ENCODE results near the gene PLEKHG4B.
"Not testable (repeated sequence)": the region's sequence is repeated elsewhere in the genome, so short reads cannot be mapped to it uniquely, and the experiment has no call there.

Gene PLEKHG4B

DNA sequence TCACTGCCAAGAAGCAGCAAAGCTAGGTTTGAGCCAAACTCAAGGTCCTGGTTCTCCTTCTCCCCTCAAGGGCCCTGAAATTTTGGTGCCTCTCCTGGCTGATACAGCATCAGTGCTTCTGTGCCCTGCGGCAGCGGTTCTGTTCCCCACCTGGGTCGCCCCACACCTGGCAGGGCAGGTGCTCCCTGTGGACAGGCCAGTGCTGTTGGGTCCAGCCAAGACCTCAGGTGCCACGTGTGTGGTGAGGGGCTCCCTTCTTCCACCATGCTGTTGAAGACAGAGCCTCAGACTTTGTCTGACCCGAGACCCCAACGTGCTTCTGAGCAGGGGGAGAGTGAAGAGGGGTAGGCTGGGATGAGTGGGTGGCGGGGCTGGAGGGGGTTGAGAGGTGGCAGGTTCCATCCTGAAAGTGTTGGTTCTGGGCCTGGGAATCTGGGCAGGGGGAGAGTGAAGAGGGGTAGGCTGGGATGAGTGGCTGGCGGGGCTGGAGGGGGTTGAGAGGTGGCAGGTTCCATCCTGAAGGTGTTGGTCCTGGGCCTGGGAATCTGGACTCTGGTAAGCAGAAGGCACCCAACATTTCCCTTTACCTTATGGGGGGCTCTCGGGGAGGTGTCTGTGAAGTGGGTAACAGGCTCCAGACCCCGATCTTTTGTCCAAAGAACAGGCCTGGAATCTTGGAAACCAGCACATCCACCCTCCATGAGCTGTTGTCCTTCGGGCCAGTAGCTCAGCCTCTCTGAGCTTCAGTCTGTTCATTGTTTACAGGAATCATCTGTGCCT, 2.3 kb downstream of the PLEKHG4B start:
- no peak overlapping the region for H3K27ac ChIP-seq
- no peak for TF ChIP-seq ZFX (IDR thresholded peaks at IDR 0.05)
- TF ChIP-seq, protein P1, sequence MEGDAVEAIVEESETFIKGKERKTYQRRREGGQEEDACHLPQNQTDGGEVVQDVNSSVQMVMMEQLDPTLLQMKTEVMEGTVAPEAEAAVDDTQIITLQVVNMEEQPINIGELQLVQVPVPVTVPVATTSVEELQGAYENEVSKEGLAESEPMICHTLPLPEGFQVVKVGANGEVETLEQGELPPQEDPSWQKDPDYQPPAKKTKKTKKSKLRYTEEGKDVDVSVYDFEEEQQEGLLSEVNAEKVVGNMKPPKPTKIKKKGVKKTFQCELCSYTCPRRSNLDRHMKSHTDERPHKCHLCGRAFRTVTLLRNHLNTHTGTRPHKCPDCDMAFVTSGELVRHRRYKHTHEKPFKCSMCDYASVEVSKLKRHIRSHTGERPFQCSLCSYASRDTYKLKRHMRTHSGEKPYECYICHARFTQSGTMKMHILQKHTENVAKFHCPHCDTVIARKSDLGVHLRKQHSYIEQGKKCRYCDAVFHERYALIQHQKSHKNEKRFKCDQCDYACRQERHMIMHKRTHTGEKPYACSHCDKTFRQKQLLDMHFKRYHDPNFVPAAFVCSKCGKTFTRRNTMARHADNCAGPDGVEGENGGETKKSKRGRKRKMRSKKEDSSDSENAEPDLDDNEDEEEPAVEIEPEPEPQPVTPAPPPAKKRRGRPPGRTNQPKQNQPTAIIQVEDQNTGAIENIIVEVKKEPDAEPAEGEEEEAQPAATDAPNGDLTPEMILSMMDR (conservative IDR thresholded peaks at IDR 0.05) = no peak

DNA sequence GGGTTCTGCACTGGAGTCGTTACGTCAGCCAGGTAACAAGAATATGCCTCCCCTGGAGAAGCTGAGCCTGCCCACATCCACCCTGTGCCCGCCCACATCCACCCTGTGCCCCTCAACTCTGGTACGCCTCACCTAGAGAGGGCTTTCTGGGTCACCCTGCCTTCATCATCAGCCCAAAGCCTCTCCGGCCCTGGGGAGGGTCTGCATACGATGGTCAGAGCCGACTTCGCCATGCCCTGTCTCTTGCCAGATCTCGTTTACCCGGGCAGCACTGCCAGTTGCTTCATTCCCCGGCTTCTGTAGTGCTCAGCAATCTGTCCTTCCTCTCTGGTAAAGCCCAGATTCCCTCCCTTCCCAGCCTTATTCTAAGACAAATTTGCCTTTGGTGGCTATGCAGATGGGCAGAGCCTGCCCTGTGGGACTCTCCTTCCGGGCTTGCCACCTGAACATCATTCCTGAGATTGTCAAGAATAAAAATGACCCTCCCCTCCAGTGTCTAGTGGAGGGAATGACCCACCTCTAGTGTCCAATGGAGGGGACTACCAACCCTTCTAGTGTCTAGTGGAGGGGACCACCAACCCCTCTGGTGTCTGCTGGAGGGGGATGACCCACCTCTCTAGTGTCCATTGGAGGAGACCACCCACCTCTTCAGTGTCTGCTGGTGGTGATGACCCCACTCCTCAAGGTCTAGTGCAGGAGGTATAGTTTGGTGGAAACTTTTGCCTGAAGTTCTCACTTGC, 3.4 kb downstream of the PLEKHG4B start:
- H3K27ac ChIP-seq = no peak overlapping the region
- no peak for TF ChIP-seq ZFX (IDR thresholded peaks at IDR 0.05)
- TF ChIP-seq, protein P1 (conservative IDR thresholded peaks at IDR 0.05) = no peak

DNA sequence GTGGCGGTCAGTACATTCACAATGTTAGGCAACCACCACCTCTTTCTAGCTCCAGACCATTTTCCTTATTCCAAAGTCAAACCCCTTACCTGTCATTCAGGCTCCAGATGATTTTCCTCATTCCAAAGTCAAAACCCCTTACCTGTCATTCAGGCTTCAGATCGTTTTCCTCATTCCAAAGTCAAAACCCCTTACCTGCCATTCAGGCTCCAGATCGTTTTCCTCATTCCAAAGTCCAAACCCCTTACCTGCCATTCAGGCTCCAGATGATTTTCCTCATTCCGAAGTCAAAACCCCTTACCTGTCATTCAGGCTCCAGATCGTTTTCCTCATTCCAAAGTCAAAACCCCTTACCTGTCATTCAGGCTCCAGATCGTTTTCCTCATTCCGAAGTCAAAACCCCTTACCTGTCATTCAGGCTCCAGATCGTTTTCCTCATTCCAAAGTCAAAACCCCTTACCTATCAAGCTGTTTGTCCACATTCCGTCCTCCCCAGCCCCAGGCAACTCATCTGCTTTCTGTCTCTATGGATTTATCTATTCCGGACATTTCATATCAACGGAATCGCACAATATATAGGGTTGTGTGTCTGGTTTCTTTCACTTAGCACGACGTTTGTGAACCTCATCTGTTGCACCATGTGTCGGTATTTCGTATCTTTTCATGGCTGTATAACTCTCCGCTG, 5.2 kb downstream of the PLEKHG4B start:
- no peak overlapping the region for H3K27ac ChIP-seq
- TF ChIP-seq, protein P1 (conservative IDR thresholded peaks at IDR 0.05) = no peak
- TF ChIP-seq ZFX (IDR thresholded peaks at IDR 0.05) = no peak

DNA sequence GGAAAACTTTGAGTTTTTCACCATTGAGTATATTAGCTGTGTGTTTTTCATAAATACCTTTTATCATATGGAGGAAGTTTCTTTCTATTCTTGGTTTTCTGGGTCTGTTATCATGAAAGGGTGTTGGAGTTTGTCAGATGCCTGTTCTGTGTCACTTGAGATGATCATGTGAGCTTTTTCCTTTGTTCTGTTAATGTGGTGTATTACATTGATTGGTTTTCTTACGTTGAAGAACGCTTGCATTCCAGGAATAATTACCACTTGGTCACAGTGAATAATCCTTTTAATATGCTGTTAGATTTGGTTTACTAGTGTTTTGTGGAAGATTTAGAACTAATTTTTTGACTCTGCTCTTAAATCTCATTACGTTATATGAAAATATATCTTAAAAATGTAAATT, 7.8 kb downstream of the PLEKHG4B start:
- no peak overlapping the region for H3K27ac ChIP-seq
- TF ChIP-seq ZFX (IDR thresholded peaks at IDR 0.05) = no peak
- TF ChIP-seq, protein P1 (conservative IDR thresholded peaks at IDR 0.05) = no peak

DNA sequence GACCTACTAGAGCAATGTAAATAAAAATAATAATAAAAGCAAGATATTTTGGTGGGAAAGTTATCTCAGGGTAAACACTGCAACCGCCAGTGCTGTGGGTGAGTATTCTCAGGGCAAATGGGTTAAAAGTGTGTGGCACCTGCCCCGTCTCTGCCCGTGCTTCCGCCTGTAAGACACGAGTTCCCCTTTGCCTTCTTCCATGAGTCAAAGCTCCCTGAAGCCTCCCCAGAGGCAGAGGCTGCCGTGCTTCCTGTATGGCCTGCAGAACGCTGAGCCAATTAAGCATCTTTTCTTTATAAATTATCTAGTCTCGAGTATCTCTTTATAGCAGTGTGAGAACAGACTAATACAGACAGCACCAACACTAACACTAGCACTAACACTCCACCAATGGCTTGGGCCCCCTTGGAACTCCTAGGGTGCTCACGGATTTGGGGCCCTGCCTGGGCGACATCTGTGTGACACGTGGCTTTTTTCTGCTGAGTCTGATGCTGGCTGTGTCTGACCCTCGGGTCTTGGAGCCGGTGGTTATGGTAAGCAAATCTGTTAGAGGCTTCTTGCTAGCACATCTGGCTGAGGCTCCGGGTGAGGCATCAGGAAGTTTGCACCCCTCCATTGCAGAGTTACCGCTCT, 10.6 kb downstream of the PLEKHG4B start:
- TF ChIP-seq, protein P1 (conservative IDR thresholded peaks at IDR 0.05) = no peak
- no peak for TF ChIP-seq ZFX (IDR thresholded peaks at IDR 0.05)
- no peak overlapping the region for H3K27ac ChIP-seq

DNA sequence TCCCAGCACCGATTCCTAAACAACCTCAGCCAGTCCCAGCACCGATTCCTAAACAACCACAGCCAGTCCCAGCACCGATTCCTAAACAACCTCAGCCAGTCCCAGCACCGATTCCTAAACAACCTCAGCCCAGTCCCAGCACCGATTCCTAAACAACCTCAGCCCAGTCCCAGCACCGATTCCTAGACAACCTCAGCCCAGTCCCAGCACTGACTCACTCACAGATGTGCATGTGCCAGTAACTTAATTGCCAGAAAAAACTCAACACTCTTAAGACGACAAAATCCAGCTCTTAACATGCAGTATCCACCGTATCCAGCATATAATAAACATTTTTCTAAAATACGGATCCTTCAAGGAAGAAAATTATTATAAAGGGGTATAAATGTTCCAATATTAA, 12.1 kb downstream of the PLEKHG4B start:
- H3K27ac ChIP-seq = not testable (repeated sequence)

DNA sequence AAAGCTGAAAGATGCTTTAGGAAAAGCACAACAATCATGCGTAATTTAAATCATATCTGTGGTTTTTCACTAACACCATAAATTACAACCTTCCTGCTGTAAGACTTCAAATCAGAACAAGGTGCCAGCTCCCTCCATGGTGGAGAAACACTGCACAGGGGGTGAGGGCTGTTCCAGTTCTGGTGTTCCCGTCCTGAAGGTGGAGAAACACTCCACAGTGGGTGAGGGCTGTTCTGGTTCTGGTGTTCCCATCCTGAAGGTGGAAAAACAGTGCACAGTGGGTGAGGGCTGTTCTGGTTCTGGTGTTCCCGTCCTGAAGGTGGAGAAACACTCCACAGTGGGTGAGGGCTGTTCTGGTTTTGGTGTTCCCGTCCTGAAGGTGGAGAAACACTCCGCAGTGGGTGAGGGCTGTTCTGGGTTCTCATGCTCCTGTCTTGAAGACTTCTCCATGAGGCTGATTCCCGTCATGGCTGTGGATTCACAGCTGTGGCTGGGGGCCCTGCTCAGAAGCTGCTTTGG, 12.9 kb downstream of the PLEKHG4B start:
- TF ChIP-seq ZFX (IDR thresholded peaks at IDR 0.05) = no peak
- TF ChIP-seq, protein P1 (conservative IDR thresholded peaks at IDR 0.05) = no peak
- no peak overlapping the region for H3K27ac ChIP-seq
